H1 (cell line): ENCODE data around the gene TCFL5. TPM values are rescaled to one million over a fixed set of nuclear protein-coding genes. Genes with fewer than 3 reads are reported as not detected.

Source experiments
- CTCF ChIA-PET: fragments of 300-600 bp; sonication (Branson Sonifier 250); formaldehyde crosslinking; loops from one replicate; lab custom pipeline; 2021; ENCODE audit not compliant: partially characterized antibody; lab: Charles Lee
- POLR2A ChIA-PET: fragments of 300-600 bp; sonication (Branson Sonifier 250); formaldehyde crosslinking; loops from one replicate; lab custom pipeline; 2021; ENCODE audit warnings: inconsistent platforms; ENCODE audit not compliant: partially characterized antibody; lab: Charles Lee
- DNase-seq, 2 experiments: peaks; one replicate each; pipeline versions ENCODE4 v3.0.0 to v3.0.0-alpha.2; 2010 to 2022; ENCODE audit warnings: low spot score in 2 of 2, low read depth in 1 of 2, mixed read lengths in 1 of 2
- FAIRE-seq: peaks from 2 replicates; lab custom pipeline; 2011; peaks lifted over from hg19 to GRCh38; lab: Jason Lieb, UNC
- H2AFZ ChIP-seq: 2 replicates; pipeline ENCODE4 v1.8.1; 2012; ENCODE audit warnings: low read length, inconsistent platforms
- H2AK5ac ChIP-seq: 2 replicates; pipeline ENCODE4 v1.6.1; 2013; ENCODE audit warnings: low read depth, low read length
- H2BK120ac ChIP-seq: replicated peaks from 2 replicates; pipeline ENCODE3; 2013; ENCODE audit warnings: low read depth, low read length, inconsistent platforms
- H2BK12ac ChIP-seq: 2 replicates; pipeline ENCODE4 v1.6.1; 2013; ENCODE audit warnings: low read depth, low read length
- H2BK15ac ChIP-seq: 2 replicates; pipeline ENCODE4 v1.6.1; 2013; ENCODE audit warnings: low read length
- H2BK20ac ChIP-seq: 2 replicates; pipeline ENCODE4 v1.6.1; 2013; ENCODE audit warnings: low read length
- H2BK5ac ChIP-seq: 2 replicates; pipeline ENCODE4 v1.6.1; 2013; ENCODE audit warnings: low read depth, low read length
- H3K14ac ChIP-seq: 2 replicates; pipeline ENCODE4 v1.6.1; 2013; ENCODE audit warnings: inconsistent platforms; ENCODE audit not compliant: insufficient read length
- H3K18ac ChIP-seq: 2 replicates; pipeline ENCODE4 v1.6.1; 2013; ENCODE audit warnings: low read length; ENCODE audit errors: extremely low read depth
- H3K23ac ChIP-seq: 2 replicates; pipeline ENCODE4 v1.6.1; 2013; ENCODE audit warnings: inconsistent platforms; ENCODE audit not compliant: insufficient read length
- H3K23me2 ChIP-seq: 2 replicates; pipeline ENCODE4 v1.6.1; 2013; ENCODE audit warnings: low read depth, low read length
- H3K27ac ChIP-seq: 2 replicates; pipeline ENCODE4 v1.6.1; 2011; ENCODE audit warnings: low read depth, low read length, inconsistent platforms
- H3K27me3 ChIP-seq, 4 experiments: replicated peaks in 1 of 4; 1 replicate in 1 of 4; 2 replicates in 3 of 4; pipeline versions ENCODE4 v1.6.1 to v1.8.1; 2011 to 2013; ENCODE audit warnings: low read length in 3 of 4, mild to moderate bottlenecking in 3 of 4, inconsistent platforms in 2 of 4, mixed read lengths in 2 of 4, moderate library complexity in 1 of 4; ENCODE audit not compliant: control insufficient read depth in 3 of 4, insufficient read depth in 3 of 4; ENCODE audit errors: extremely low read depth in 1 of 4
- H3K36me3 ChIP-seq, 4 experiments: 2 replicates each; pipeline versions ENCODE4 v1.6.1 to v1.8.1; 2011 to 2013; ENCODE audit warnings: mild to moderate bottlenecking in 4 of 4, low read length in 3 of 4, moderate library complexity in 2 of 4, control low read depth in 1 of 4, inconsistent platforms in 1 of 4; ENCODE audit not compliant: insufficient read depth in 4 of 4, control insufficient read depth in 2 of 4
- H3K4ac ChIP-seq: replicated peaks from 2 replicates; pipeline ENCODE3; 2013; ENCODE audit warnings: low read length, low read depth, mixed read lengths, inconsistent platforms; ENCODE audit not compliant: insufficient read length
- H3K4me1 ChIP-seq, 4 experiments: replicated peaks in 1 of 4; 1 replicate in 1 of 4; 2 replicates in 3 of 4; pipeline versions ENCODE4 v1.6.1 to v1.8.1; 2011 to 2013; ENCODE audit warnings: low read length in 3 of 4, inconsistent platforms in 2 of 4, mixed read lengths in 1 of 4; ENCODE audit not compliant: insufficient read depth in 4 of 4, control insufficient read depth in 3 of 4
- H3K4me2 ChIP-seq, 2 experiments: 2 replicates each; pipeline versions ENCODE4 v1.6.1 to v1.8.1; 2011 to 2013; ENCODE audit warnings: low read depth in 2 of 2, low read length in 2 of 2, control low read depth in 1 of 2, inconsistent platforms in 1 of 2, mild to moderate bottlenecking in 1 of 2; ENCODE audit not compliant: insufficient read depth in 1 of 2
- H3K4me3 ChIP-seq, 4 experiments: fragments of 200-600, 300-600 bp in 1 of 4; sonication (generic), shearing (Covaris generic), sonication (Bioruptor Twin) in 1 of 4; 2 replicates each; pipeline versions ENCODE4 v1.5.1 to v1.8.1; 2011 to 2016; ENCODE audit warnings: low read length in 4 of 4, low read depth in 3 of 4, control low read depth in 2 of 4, inconsistent platforms in 2 of 4, mild to moderate bottlenecking in 2 of 4, mixed read lengths in 1 of 4, moderate library complexity in 1 of 4; ENCODE audit not compliant: insufficient read depth in 2 of 4; ENCODE audit errors: extremely low read depth in 1 of 4
- H3K56ac ChIP-seq: replicated peaks from 2 replicates; pipeline ENCODE3; 2013; ENCODE audit warnings: low read depth, mild to moderate bottlenecking, mixed read lengths, low read length, inconsistent platforms; ENCODE audit not compliant: insufficient read length
- H3K79me1 ChIP-seq: 2 replicates; pipeline ENCODE4 v1.6.1; 2013; ENCODE audit warnings: low read depth, low read length, control low read depth
- H3K79me2 ChIP-seq, 2 experiments: 2 replicates each; pipeline versions ENCODE4 v1.6.1 to v1.8.1; 2012 to 2013; ENCODE audit warnings: low read length in 2 of 2, mild to moderate bottlenecking in 2 of 2, inconsistent platforms in 1 of 2; ENCODE audit not compliant: insufficient read depth in 2 of 2, control insufficient read depth in 1 of 2
- H3K9ac ChIP-seq, 4 experiments: replicated peaks in 1 of 4; 1 replicate in 1 of 4; 2 replicates in 3 of 4; pipeline versions ENCODE4 v1.6.1 to v1.8.1; 2011 to 2013; ENCODE audit warnings: low read depth in 3 of 4, low read length in 3 of 4, control low read depth in 2 of 4, mild to moderate bottlenecking in 2 of 4, moderate library complexity in 2 of 4, inconsistent platforms in 1 of 4; ENCODE audit errors: extremely low read depth in 1 of 4
- H3K9me3 ChIP-seq, 2 experiments: 2 replicates each; pipeline versions ENCODE4 v1.6.1 to v1.8.1; 2012 to 2013; ENCODE audit warnings: mild to moderate bottlenecking in 2 of 2, moderate library complexity in 2 of 2, control low read depth in 1 of 2, inconsistent platforms in 1 of 2, low read depth in 1 of 2, low read length in 1 of 2, mixed read lengths in 1 of 2; ENCODE audit not compliant: insufficient read depth in 2 of 2
- H4K20me1 ChIP-seq, 2 experiments: replicated peaks in 1 of 2; 2 replicates each; pipeline versions ENCODE3 to v1.8.1; 2011 to 2013; ENCODE audit warnings: inconsistent platforms in 2 of 2, low read length in 2 of 2, mild to moderate bottlenecking in 1 of 2; ENCODE audit not compliant: insufficient read depth in 2 of 2, control insufficient read depth in 1 of 2
- H4K5ac ChIP-seq: 2 replicates; pipeline ENCODE4 v1.6.1; 2013; ENCODE audit warnings: low read length, low read depth, mixed read lengths, inconsistent platforms; ENCODE audit not compliant: insufficient read length
- H4K8ac ChIP-seq: 2 replicates; pipeline ENCODE4 v1.8.0; 2013; ENCODE audit warnings: mild to moderate bottlenecking, moderate library complexity, low read length, inconsistent platforms; ENCODE audit not compliant: insufficient read depth; ENCODE audit errors: extremely low read depth
- H4K91ac ChIP-seq: replicated peaks from 2 replicates; pipeline ENCODE3; 2013; ENCODE audit warnings: low read length, mixed read lengths, inconsistent platforms; ENCODE audit not compliant: insufficient read length
- BACH1 ChIP-seq: IDR thresholded peaks from 2 replicates; pipeline ENCODE4 v1.6.1; 2012; ENCODE audit warnings: low read length, improper control_type of control experiment
- CTCF ChIP-seq, 3 experiments: IDR thresholded peaks; 1 replicate in 2 of 3; 2 replicates in 1 of 3; pipeline versions ENCODE4 v1.5.1 to v1.6.1; 2011; ENCODE audit warnings: low read length in 3 of 3, mild to moderate bottlenecking in 3 of 3, inconsistent platforms in 2 of 3, low read depth in 1 of 3, moderate library complexity in 1 of 3; ENCODE audit not compliant: insufficient read depth in 1 of 3; ENCODE audit errors: control extremely low read depth in 1 of 3
- EGR1 ChIP-seq: IDR thresholded peaks from 2 replicates; pipeline ENCODE4 v1.6.1; 2011; ENCODE audit warnings: low read depth, low read length, borderline replicate concordance
- HDAC6 ChIP-seq: IDR thresholded peaks from one replicate; pipeline ENCODE4 v1.7.1; 2012; ENCODE audit warnings: low read depth, mild to moderate bottlenecking, inconsistent platforms, low read length, moderate library complexity
- JUND ChIP-seq: IDR thresholded peaks from 2 replicates; pipeline ENCODE4 v1.6.1; 2011; ENCODE audit warnings: mild to moderate bottlenecking, improper control_type of control experiment, low read length
- SAP30 ChIP-seq: fragments of 300-600 bp; sonication (generic); IDR thresholded peaks from 2 replicates; pipeline ENCODE4 v1.7.1; 2012; ENCODE audit warnings: low read length, moderate library complexity, mild to moderate bottlenecking, inconsistent platforms; ENCODE audit not compliant: insufficient read depth, insufficient replicate concordance
- WGBS, 2 experiments: shearing (Covaris generic) in 1 of 2; methylation state at CpG; one replicate each; pipeline versions ENCODE4 v1.1.6 to v1.1.7; 2013 to 2015; ENCODE audit warnings: low lambda C conversion rate in 2 of 2, mixed read lengths in 2 of 2, inconsistent platforms in 1 of 2, low coverage in 1 of 2, missing lambda C conversion rate in 1 of 2; ENCODE audit not compliant: insufficient replicate concordance in 2 of 2, insufficient coverage in 1 of 2, insufficient read length in 1 of 2; ENCODE audit errors: extremely low coverage in 1 of 2, missing lambda C conversion rate in 1 of 2; 5-methylcytosine and 5-hydroxymethylcytosine counted together
- polyA plus RNA-seq, 7 experiments: library from polyadenylated mRNA; depleted of rRNA in 3 of 7; stranded (reverse) in 5 of 7; unstranded in 2 of 7; fragments of >200 nt in 5 of 7; fragments of 200-250 nt in 2 of 7; gene quantifications; 1 replicate in 5 of 7; 2 replicates in 1 of 7; 4 replicates in 1 of 7; pipeline versions ENCODE4 v1.2.1 to v1.2.3, GENCODE V29; 2011 to 2013; ENCODE audit warnings: missing spikeins in 2 of 7, mixed read lengths in 2 of 7
- total RNA-seq: library from RNA; stranded (reverse); fragmentation: NEBNext Ultra II Directional; extraction: Animal tissue kit (Norgen Biotek cat#: 25700); gene quantifications from 2 replicates; pipeline ENCODE4 v1.2.1, GENCODE V29; 2021

TCFL5 gene
- total and polyA plus RNA-seq, 2 of the 8 experiments (the other 6 are each of a cell fraction or from before 2014, with no cell fraction given), result 6.2 to 15.0 TPM

DNA sequence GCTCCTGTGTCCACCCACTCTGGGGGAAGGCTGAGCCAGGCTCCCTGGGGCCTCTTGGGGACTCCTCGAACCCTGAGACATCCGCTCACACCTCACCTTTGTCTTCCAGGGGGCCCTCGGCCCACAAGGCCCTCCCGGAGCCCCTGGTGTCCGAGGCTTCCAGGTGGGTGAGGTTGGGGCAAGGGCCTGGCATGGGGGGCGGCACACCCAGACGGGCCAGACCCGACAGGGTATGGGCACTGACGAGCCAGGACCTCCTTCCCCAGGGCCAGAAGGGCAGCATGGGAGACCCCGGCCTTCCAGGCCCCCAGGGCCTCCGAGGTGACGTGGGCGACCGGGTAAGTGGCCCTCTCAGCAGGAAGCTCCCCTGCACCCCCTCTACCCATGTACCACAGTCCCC is 31.4 kb downstream of the TCFL5 start:
- peaks cover 0 to 10% (median under 1%) of the 10 kb centered on the region in 4 experiments; a peak in 3 of 7 replicates for H3K4me1 ChIP-seq
- H3K14ac ChIP-seq, result no peak overlapping the region
- CTCF ChIA-PET, result interaction anchor here (1.2 to 3.8 kb wide), 2 partner anchors 7 to 25 kb away, joined by 3 to 22 read pairs; no protein-coding TSS in a partner anchor
- no peak overlapping the region for H2AK5ac ChIP-seq
- H4K8ac ChIP-seq, result no peak overlapping the region
- no peak overlapping the region for H2BK20ac ChIP-seq
- no peak overlapping the region for H2BK15ac ChIP-seq
- TF ChIP-seq HDAC6 (no peak), SAP30 (no peak), BACH1 (no peak), JUND (no peak), EGR1 (no peak), CTCF (IDR thresholded peaks at IDR 0.05; ENCODE audit: control extremely low read depth in 1 of 3, insufficient read depth in 1 of 3, low read depth in 1 of 3, low read length in 3 of 3) (no peak)
- TF ChIP-seq, all 59 proteins: peak for 0
- Histone ChIP-seq H3K27me3 (no peaks in the 10 kb centered on the region), H3K4me3 (no peak overlapping the region), H3K56ac (no peak overlapping the region), H3K4me2 (no peak overlapping the region), H4K20me1 (peaks cover 1 to 5% of the 10 kb centered on the region in 2 experiments), H2AFZ (no peak overlapping the region), H3K27ac (no peak overlapping the region; the same call in 1 of the 2 replicates), H2BK5ac (no peak overlapping the region), H4K91ac (no peak overlapping the region), H3K4ac (no peak overlapping the region), H2BK120ac (no peak overlapping the region), H2BK12ac (no peak overlapping the region), H4K5ac (no peak overlapping the region), H3K18ac (no peak overlapping the region), H3K9me3 (no peaks in the 10 kb centered on the region), H3K9ac (no peak overlapping the region), H3K79me2 (no peaks in the 10 kb centered on the region), H3K79me1 (no peaks in the 10 kb centered on the region), H3K23me2 (no peaks in the 10 kb centered on the region), H3K36me3 (peaks cover 0 to 19% (median 4%) of the 10 kb centered on the region in 4 experiments; a peak in 5 of 8 replicates), H3K23ac (no peak overlapping the region)
- no peak for DNase-seq
- WGBS, 2 experiments, result 92% methylated on average over 8 of the region's 14 CpGs; no CpG with 5 or more reads in 1 of the 2 experiments
- POLR2A ChIA-PET, result interaction anchor here (3.3 kb wide), 1 partner anchor 13 kb away, joined by 22 read pairs; the partner anchor contains the start of gene COL9A3
- no peak for FAIRE-seq
